T-helper 1 cell treated with Interleukin-12 subunit alpha and Interleukin-12 subunit beta and Interleukin-4 antibody, amounts not matched to agents 30 μg/mL and 1 μg/mL, for 36 hours (primary cell): ENCODE measurements around the gene C1orf122.

ENCODE experiments used
- H3K27ac Mint-ChIP-seq: one replicate; pipeline ENCODE4 v1.8.0; 2021; ENCODE audit warnings: mild to moderate bottlenecking, mixed read lengths
- H3K27me3 Mint-ChIP-seq: one replicate; pipeline ENCODE4 v1.8.0; 2021; ENCODE audit warnings: low read depth, mixed read lengths
- H3K36me3 Mint-ChIP-seq: one replicate; pipeline ENCODE4 v1.8.0; 2021; ENCODE audit warnings: low read depth, mixed read lengths
- H3K4me1 Mint-ChIP-seq: one replicate; pipeline ENCODE4 v1.8.0; 2021; ENCODE audit warnings: low read depth, mixed read lengths
- H3K4me3 Mint-ChIP-seq: one replicate; pipeline ENCODE4 v1.8.0; 2021; ENCODE audit warnings: mild to moderate bottlenecking, moderate library complexity, mixed read lengths
- H3K9me3 Mint-ChIP-seq: one replicate; pipeline ENCODE4 v1.8.0; 2021; ENCODE audit warnings: mixed read lengths

C1orf122 gene

GRCh38 chr1:37792943-37793686, 14.5 kb upstream of the C1orf122 start:
- H3K36me3 Mint-ChIP-seq: peaks cover 2% of the 10 kb centered on the region
- peaks cover 6% of the 10 kb centered on the region for H3K4me1 Mint-ChIP-seq
- H3K27ac Mint-ChIP-seq: no peak overlapping the region
- peaks cover 52% of the 10 kb centered on the region for H3K27me3 Mint-ChIP-seq
- H3K9me3 Mint-ChIP-seq: no peaks in the 10 kb centered on the region
- H3K4me3 Mint-ChIP-seq: peak overlapping the region; percentile 21

- Mint-ChIP-seq H3K4me3 (peak within 1 kb of the TSS; percentile 63), H3K36me3 (peaks cover 3% of the 10 kb centered on the region), H3K27ac (no peak within 1 kb of the TSS), H3K9me3 (no peaks in the 10 kb centered on the region), H3K4me1 (peaks cover 6% of the 10 kb centered on the region), H3K27me3 (peaks cover 45% of the 10 kb centered on the region)
These were observed 13.7 kb upstream of the C1orf122 start, which contains the start of gene MANEAL for GRCh38 chr1:37793773-37794371. MANEAL (plus strand) TSS chr1:37793847; CDS start chr1:37794183, 336 bp downstream.

- H3K9me3 Mint-ChIP-seq: no peaks in the 10 kb centered on the region
- peaks cover 44% of the 10 kb centered on the region for H3K27me3 Mint-ChIP-seq
- H3K4me1 Mint-ChIP-seq: peaks cover 6% of the 10 kb centered on the region
- peak overlapping the region; percentile 69 for H3K4me3 Mint-ChIP-seq
- no peak overlapping the region for H3K27ac Mint-ChIP-seq
- H3K36me3 Mint-ChIP-seq: peaks cover 6% of the 10 kb centered on the region
These were observed 12.9 kb upstream of the C1orf122 start for GRCh38 chr1:37794372-37795339.

DNA sequence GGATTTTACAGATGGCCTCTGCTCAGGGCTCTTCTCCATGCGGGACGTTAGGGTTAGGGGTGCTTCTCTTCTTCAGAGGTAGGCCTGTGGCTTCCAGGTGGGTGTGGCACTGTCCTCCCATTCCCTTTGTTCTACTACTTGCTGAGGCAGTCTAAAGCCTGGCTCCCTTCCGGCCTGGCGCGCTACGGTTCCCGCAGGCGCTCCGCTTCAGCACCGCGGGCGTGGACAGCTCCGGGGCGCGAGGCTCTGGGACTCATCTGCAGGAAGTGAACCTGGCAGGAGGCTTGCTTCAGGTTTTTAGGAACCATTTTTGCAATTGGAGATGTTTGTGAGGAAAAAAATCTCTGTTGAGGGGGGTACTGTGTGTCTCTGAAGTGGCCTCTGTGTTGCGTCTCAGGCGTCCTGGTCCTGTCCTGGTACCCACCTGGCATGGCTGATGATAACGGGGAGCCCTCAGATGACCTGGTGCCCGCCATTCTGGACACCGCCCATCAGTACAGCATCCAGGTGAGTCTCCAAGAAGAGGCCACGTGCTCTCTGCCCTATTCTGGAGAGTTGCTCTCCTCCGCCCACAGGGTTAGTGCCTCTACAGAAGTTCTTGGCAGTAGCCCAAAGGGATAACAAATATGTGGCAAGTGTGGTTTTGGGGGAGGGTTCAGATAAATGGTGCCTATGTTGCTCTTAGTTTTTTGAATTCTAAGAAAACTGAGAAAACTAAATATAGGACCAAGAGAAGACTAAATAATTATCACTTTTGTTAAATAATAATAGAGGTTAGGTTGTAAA, 12.1 kb upstream of the C1orf122 start:
- Mint-ChIP-seq H3K4me3 (peak overlapping the region; percentile 69), H3K4me1 (peaks cover 6% of the 10 kb centered on the region), H3K27me3 (peaks cover 38% of the 10 kb centered on the region), H3K36me3 (peaks cover 14% of the 10 kb centered on the region), H3K27ac (no peak overlapping the region), H3K9me3 (no peaks in the 10 kb centered on the region)

GRCh38 chr1:37797750-37798345, 9.7 kb upstream of the C1orf122 start:
- Mint-ChIP-seq H3K4me1 (peaks cover 6% of the 10 kb centered on the region), H3K27me3 (peaks cover 16% of the 10 kb centered on the region), H3K36me3 (peaks cover 21% of the 10 kb centered on the region), H3K4me3 (no peak overlapping the region), H3K9me3 (no peaks in the 10 kb centered on the region), H3K27ac (no peak overlapping the region)

DNA sequence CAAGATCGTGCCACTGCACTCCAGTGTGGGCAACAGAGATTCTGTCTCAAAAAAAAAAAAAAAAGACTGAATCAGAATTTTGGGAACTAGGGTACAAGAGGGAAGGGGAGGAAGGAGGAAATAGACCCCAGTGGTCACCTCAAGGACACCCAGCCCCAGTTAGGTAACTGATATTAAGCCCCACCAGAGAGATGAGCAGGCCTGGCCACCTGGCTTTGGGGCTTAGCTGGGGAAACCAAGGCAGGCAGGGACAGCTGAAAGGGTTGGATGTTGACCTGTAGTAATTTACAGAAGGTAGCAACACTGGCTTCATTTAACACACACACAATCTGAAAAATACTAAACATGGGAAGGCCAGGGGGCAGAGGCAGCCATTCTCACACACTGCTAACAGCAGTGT, 5.2 kb upstream of the C1orf122 start:
- no peaks in the 10 kb centered on the region for H3K9me3 Mint-ChIP-seq
- no peaks in the 10 kb centered on the region for H3K27me3 Mint-ChIP-seq
- H3K4me1 Mint-ChIP-seq: peaks cover 9% of the 10 kb centered on the region
- no peak overlapping the region for H3K4me3 Mint-ChIP-seq
- H3K36me3 Mint-ChIP-seq: peaks cover 45% of the 10 kb centered on the region
- H3K27ac Mint-ChIP-seq: no peak overlapping the region

DNA sequence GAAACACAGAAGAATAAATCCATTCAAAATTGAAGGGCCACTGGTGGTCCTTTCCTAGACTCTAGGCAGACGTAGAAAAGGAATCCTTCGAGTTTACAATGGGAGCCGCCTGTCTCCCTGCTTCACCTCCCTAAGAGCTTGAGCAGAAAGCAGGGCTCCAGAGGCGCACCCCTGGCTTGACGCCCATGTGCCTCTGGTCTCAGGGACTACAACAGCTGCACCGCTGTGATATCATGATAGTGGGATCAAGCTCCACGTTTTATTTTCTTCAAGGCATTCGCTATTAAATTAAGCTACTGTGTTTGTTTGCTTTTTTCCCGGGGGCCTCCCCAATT, 403 bp upstream of the C1orf122 start:
- peaks cover 38% of the 10 kb centered on the region for H3K36me3 Mint-ChIP-seq
- peaks cover 20% of the 10 kb centered on the region for H3K4me1 Mint-ChIP-seq
- peak overlapping the region; percentile 82 for H3K4me3 Mint-ChIP-seq
- peak overlapping the region; percentile 72 for H3K27ac Mint-ChIP-seq
- H3K9me3 Mint-ChIP-seq: no peaks in the 10 kb centered on the region
- no peaks in the 10 kb centered on the region for H3K27me3 Mint-ChIP-seq

DNA sequence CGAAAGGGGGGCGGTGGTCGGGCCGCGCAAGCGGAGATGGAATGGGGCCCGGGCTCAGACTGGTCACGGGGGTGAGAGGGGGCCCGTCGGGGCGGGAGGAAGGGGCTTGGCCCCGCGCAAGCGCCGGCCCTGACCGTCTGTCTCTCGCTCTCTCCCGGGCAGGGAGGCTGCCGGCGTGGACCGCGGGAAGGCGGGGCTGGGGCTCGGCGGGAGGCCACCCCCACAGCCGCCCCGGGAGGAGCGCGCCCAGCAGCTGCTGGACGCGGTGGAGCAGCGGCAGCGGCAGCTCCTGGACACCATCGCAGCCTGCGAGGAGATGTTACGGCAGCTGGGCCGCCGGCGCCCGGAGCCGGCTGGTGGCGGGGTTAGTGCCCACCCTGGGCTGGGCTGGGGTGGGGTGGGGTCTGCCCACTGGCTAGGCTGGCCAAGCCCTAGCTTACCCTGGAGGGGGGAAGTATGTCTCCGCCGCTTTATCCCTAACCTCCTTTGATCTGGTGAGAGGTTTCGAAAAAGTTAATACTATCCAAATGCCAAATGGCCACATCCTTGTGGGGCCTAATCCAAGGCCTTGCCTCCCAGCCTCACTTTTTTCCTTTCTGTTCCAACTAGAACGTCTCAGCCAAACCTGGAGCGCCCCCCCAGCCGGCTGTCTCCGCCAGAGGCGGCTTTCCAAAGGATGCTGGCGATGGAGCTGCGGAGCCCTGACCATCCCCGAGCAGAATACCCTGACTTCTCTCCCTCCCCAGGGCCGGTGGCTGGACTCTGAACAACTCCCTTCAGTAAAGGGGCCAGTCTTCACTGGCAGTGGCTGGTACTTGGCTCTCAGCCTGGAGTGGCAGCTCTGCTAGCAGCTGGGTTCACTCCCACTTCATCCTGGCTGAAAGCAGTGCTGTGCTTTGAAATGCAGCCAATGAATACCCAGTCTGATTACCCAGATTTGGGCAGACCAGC, 1.1 kb downstream of the C1orf122 start:
- no peaks in the 10 kb centered on the region for H3K9me3 Mint-ChIP-seq
- no peaks in the 10 kb centered on the region for H3K27me3 Mint-ChIP-seq
- peaks cover 20% of the 10 kb centered on the region for H3K4me1 Mint-ChIP-seq
- peak overlapping the region; percentile 97 for H3K27ac Mint-ChIP-seq
- peaks cover 27% of the 10 kb centered on the region for H3K36me3 Mint-ChIP-seq
- H3K4me3 Mint-ChIP-seq: peak overlapping the region; percentile 95

- peaks cover 20% of the 10 kb centered on the region for H3K4me1 Mint-ChIP-seq
- no peak overlapping the region for H3K27ac Mint-ChIP-seq
- no peaks in the 10 kb centered on the region for H3K9me3 Mint-ChIP-seq
- H3K27me3 Mint-ChIP-seq: no peaks in the 10 kb centered on the region
- H3K36me3 Mint-ChIP-seq: peaks cover 20% of the 10 kb centered on the region
- no peak overlapping the region for H3K4me3 Mint-ChIP-seq
These were observed 2.4 kb downstream of the C1orf122 start for GRCh38 chr1:37809942-37810341.

- Mint-ChIP-seq H3K27me3 (no peaks in the 10 kb centered on the region), H3K9me3 (no peaks in the 10 kb centered on the region), H3K36me3 (peaks cover 13% of the 10 kb centered on the region), H3K27ac (no peak overlapping the region), H3K4me1 (peaks cover 17% of the 10 kb centered on the region), H3K4me3 (no peak overlapping the region)
These were observed 3.6 kb downstream of the C1orf122 start for GRCh38 chr1:37811027-37811655.

- H3K4me3 Mint-ChIP-seq: no peak overlapping the region
- peaks cover 12% of the 10 kb centered on the region for H3K36me3 Mint-ChIP-seq
- no peak overlapping the region for H3K27ac Mint-ChIP-seq
- H3K9me3 Mint-ChIP-seq: no peaks in the 10 kb centered on the region
- H3K27me3 Mint-ChIP-seq: no peaks in the 10 kb centered on the region
- H3K4me1 Mint-ChIP-seq: peaks cover 11% of the 10 kb centered on the region
These were observed 6.0 kb downstream of the C1orf122 start for GRCh38 chr1:37813529-37814145.

GRCh38 chr1:37814252-37814651, 6.7 kb downstream of the C1orf122 start:
- Mint-ChIP-seq H3K27me3 (no peaks in the 10 kb centered on the region), H3K9me3 (no peaks in the 10 kb centered on the region), H3K4me1 (peaks cover 8% of the 10 kb centered on the region), H3K27ac (no peak overlapping the region), H3K4me3 (no peak overlapping the region), H3K36me3 (peaks cover 12% of the 10 kb centered on the region)
